HEK293 (cell line): ENCODE results near the gene WWOX.

ENCODE experiments used
- KLF17 ChIP-seq: fragments of 450-650 bp; formaldehyde crosslinking; IDR thresholded peaks from 2 replicates; pipeline ENCODE4 v1.5.1; 2016; ENCODE audit warnings: missing biosample characterization, missing genetic modification characterization
- ZBTB11 ChIP-seq: fragments of 450-650 bp; formaldehyde crosslinking; conservative IDR thresholded peaks from 2 replicates; pipeline ENCODE4 v1.5.1; 2016; ENCODE audit warnings: low read depth, missing biosample characterization, missing genetic modification characterization
- ZNF211 ChIP-seq: fragments of 450-650 bp; formaldehyde crosslinking; IDR thresholded peaks from 2 replicates; pipeline ENCODE4 v1.5.1; 2016; ENCODE audit warnings: low read depth, missing biosample characterization, missing genetic modification characterization
- ZNF23 ChIP-seq: fragments of 450-650 bp; formaldehyde crosslinking; IDR thresholded peaks from 2 replicates; pipeline ENCODE4 v1.5.1; 2016; ENCODE audit warnings: missing biosample characterization, missing genetic modification characterization, borderline replicate concordance
- ZNF398 ChIP-seq: fragments of 450-650 bp; formaldehyde crosslinking; IDR thresholded peaks from 2 replicates; pipeline ENCODE4 v1.5.1; 2017; ENCODE audit warnings: missing biosample characterization, missing genetic modification characterization
- ZNF404 ChIP-seq: fragments of 450-650 bp; formaldehyde crosslinking; IDR thresholded peaks from 2 replicates; pipeline ENCODE4 v1.5.1; 2017; ENCODE audit warnings: missing biosample characterization, missing genetic modification characterization
- ZNF416 ChIP-seq: fragments of 450-650 bp; formaldehyde crosslinking; IDR thresholded peaks from 2 replicates; pipeline ENCODE4 v1.5.1; 2016; ENCODE audit warnings: missing biosample characterization, missing genetic modification characterization
- ZNF670 ChIP-seq: fragments of 450-650 bp; formaldehyde crosslinking; IDR thresholded peaks from 2 replicates; pipeline ENCODE4 v1.5.1; 2016; ENCODE audit warnings: missing biosample characterization, missing genetic modification characterization, low read depth
- TF ChIP-seq, protein P1 (sequence below): fragments of 450-650 bp; formaldehyde crosslinking; IDR thresholded peaks from 2 replicates; pipeline ENCODE4 v1.5.1; 2016; ENCODE audit warnings: missing biosample characterization, missing genetic modification characterization

- no peak for TF ChIP-seq ZNF404 (tag by site-specific recombination)
- TF ChIP-seq ZBTB11 (tag by site-specific recombination), result no peak
- no peak for TF ChIP-seq ZNF23 (tag by site-specific recombination)
- no peak for TF ChIP-seq ZNF211 (tag by site-specific recombination)
- TF ChIP-seq, protein P1, sequence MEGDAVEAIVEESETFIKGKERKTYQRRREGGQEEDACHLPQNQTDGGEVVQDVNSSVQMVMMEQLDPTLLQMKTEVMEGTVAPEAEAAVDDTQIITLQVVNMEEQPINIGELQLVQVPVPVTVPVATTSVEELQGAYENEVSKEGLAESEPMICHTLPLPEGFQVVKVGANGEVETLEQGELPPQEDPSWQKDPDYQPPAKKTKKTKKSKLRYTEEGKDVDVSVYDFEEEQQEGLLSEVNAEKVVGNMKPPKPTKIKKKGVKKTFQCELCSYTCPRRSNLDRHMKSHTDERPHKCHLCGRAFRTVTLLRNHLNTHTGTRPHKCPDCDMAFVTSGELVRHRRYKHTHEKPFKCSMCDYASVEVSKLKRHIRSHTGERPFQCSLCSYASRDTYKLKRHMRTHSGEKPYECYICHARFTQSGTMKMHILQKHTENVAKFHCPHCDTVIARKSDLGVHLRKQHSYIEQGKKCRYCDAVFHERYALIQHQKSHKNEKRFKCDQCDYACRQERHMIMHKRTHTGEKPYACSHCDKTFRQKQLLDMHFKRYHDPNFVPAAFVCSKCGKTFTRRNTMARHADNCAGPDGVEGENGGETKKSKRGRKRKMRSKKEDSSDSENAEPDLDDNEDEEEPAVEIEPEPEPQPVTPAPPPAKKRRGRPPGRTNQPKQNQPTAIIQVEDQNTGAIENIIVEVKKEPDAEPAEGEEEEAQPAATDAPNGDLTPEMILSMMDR (tag by site-specific recombination), result no peak
- no peak for TF ChIP-seq KLF17
- no peak for TF ChIP-seq ZNF416 (tag by site-specific recombination)
- no peak for TF ChIP-seq ZNF398 (tag by site-specific recombination)
- TF ChIP-seq ZNF670 (tag by site-specific recombination), result no peak
Measured at GRCh38 chr16:79248351-79248750, 1148.9 kb downstream of the WWOX start.
